MCF 10A (cell line): ENCODE data around the gene PALMD. TPM values are rescaled to one million over a fixed set of nuclear protein-coding genes. Genes with fewer than 3 reads are reported as not detected.

ENCODE experiments used
- BruUV-seq: library from RNA; stranded (reverse); fragments of 400-500 nt; replicated peaks from 2 replicates; lab custom pipeline; 2021; lab: Mats Ljungman, UMichigan
- CTCF ChIA-PET: fragments of 300-600 bp; sonication (Branson Sonifier 250); formaldehyde crosslinking; extraction: SDS; loops from one replicate; lab custom pipeline; 2021; ENCODE audit warnings: antibody characterized with exemption, inconsistent platforms; lab: Yijun Ruan, JAX
- POLR2A ChIA-PET: fragments of 300-600, 350-650 bp; sonication (Branson Sonifier 250); formaldehyde crosslinking; extraction: SDS; loops from one replicate; lab custom pipeline; 2020; ENCODE audit warnings: antibody characterized with exemption, inconsistent platforms; lab: Yijun Ruan, JAX
- DNase-seq: peaks from one replicate; pipeline ENCODE4 v3.0.0-alpha.2; 2018; ENCODE audit not compliant: unreplicated experiment
- H3K27ac Mint-ChIP-seq: one replicate; pipeline ENCODE4 v1.8.0; 2022; ENCODE audit warnings: mild to moderate bottlenecking, low read depth, mixed read lengths; ENCODE audit not compliant: unreplicated experiment
- H3K27me3 Mint-ChIP-seq: one replicate; pipeline ENCODE4 v1.8.0; 2022; ENCODE audit warnings: mixed read lengths; ENCODE audit not compliant: insufficient read depth, unreplicated experiment
- H3K36me3 Mint-ChIP-seq: one replicate; pipeline ENCODE4 v1.8.0; 2022; ENCODE audit warnings: mild to moderate bottlenecking, moderate library complexity, mixed read lengths; ENCODE audit not compliant: insufficient read depth, unreplicated experiment
- H3K4me1 Mint-ChIP-seq: one replicate; pipeline ENCODE4 v1.8.0; 2022; ENCODE audit warnings: mixed read lengths; ENCODE audit not compliant: insufficient read depth, unreplicated experiment
- H3K4me3 Mint-ChIP-seq: one replicate; pipeline ENCODE4 v1.8.0; 2022; ENCODE audit warnings: mild to moderate bottlenecking, moderate library complexity, mixed read lengths; ENCODE audit not compliant: unreplicated experiment
- H3K9me3 Mint-ChIP-seq: one replicate; pipeline ENCODE4 v1.8.0; 2022; ENCODE audit warnings: mixed read lengths; ENCODE audit not compliant: unreplicated experiment
- intact Hi-C: fragments of 100-400 bp; cut with micrococcal nuclease; formaldehyde crosslinking; loops from 2 replicates; pipeline ENCODE4 v1.14.1; 2022
- total RNA-seq: library from RNA; stranded (reverse); gene quantifications from 2 replicates; pipeline ENCODE4 v1.2.3, GENCODE V29; 2022
- TF ChIP-seq, protein P1 (sequence below): fragments of 200-600 bp; IDR thresholded peaks from one replicate; pipeline ENCODE4 v1.8.0; 2022; ENCODE audit warnings: antibody characterized with exemption, mild to moderate bottlenecking; ENCODE audit not compliant: unreplicated experiment

The PALMD gene
- total RNA-seq, 1 experiment from 2014 or later = 0.33 TPM

GRCh38 chr1:99696616-99697015 is 50.7 kb downstream of the PALMD start:
- ChIA-PET CTCF (interaction anchor here (1.0 kb wide), 1 partner anchor 11 kb away, joined by 3 read pairs; no protein-coding TSS in a partner anchor), POLR2A (interaction anchor here (0.5 kb wide), 1 partner anchor 30 kb away, joined by 3 read pairs; no protein-coding TSS in a partner anchor)
- intact Hi-C loops = no loop called here
- TF ChIP-seq, protein P1, sequence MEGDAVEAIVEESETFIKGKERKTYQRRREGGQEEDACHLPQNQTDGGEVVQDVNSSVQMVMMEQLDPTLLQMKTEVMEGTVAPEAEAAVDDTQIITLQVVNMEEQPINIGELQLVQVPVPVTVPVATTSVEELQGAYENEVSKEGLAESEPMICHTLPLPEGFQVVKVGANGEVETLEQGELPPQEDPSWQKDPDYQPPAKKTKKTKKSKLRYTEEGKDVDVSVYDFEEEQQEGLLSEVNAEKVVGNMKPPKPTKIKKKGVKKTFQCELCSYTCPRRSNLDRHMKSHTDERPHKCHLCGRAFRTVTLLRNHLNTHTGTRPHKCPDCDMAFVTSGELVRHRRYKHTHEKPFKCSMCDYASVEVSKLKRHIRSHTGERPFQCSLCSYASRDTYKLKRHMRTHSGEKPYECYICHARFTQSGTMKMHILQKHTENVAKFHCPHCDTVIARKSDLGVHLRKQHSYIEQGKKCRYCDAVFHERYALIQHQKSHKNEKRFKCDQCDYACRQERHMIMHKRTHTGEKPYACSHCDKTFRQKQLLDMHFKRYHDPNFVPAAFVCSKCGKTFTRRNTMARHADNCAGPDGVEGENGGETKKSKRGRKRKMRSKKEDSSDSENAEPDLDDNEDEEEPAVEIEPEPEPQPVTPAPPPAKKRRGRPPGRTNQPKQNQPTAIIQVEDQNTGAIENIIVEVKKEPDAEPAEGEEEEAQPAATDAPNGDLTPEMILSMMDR = no peak
- H3K9me3 Mint-ChIP-seq = no peaks in the 10 kb centered on the region
- no peaks in the 10 kb centered on the region for H3K36me3 Mint-ChIP-seq
- DNase-seq = no peak
- no peak overlapping the region for H3K4me3 Mint-ChIP-seq
- no TSS peak for BruUV-seq
- no peaks in the 10 kb centered on the region for H3K4me1 Mint-ChIP-seq
- no peak overlapping the region for H3K27ac Mint-ChIP-seq
- H3K27me3 Mint-ChIP-seq = no peaks in the 10 kb centered on the region

GRCh38 chr1:99697580-99697979 is 51.7 kb downstream of the PALMD start:
- Mint-ChIP-seq H3K27ac (no peak overlapping the region), H3K9me3 (no peaks in the 10 kb centered on the region), H3K4me1 (no peaks in the 10 kb centered on the region), H3K4me3 (no peak overlapping the region), H3K27me3 (no peaks in the 10 kb centered on the region), H3K36me3 (no peaks in the 10 kb centered on the region)
- no peak for DNase-seq
- TF ChIP-seq, protein P1 = no peak
- BruUV-seq = no TSS peak
- ChIA-PET POLR2A (no interaction called here), CTCF (interaction anchor here (0.6 to 1.0 kb wide), 4 partner anchors 10 to 909 kb away, joined by 3 to 5 read pairs (median 4); no protein-coding TSS in a partner anchor)
- intact Hi-C loops = no loop called here

DNA sequence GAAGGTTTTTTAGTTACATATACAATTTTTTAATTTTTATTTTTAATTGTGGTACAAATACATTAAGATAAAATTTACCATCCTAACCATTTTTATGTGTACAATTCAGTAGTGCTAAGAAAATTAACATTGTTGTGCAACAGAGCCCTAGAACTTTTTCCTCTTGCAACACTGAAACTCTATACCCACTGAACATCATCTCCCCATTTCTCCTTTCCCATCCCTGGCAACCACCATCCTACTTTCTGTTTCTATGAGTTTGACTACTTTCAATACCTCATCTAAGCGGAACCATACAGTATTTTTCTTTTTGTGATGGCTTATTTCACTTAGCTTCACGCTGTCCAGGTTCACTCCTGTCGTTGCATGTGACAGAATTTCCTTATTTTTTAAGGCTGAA is 54.1 kb downstream of the PALMD start:
- H3K4me3 Mint-ChIP-seq = no peak overlapping the region
- CTCF ChIA-PET = interaction anchor here (0.5 to 0.8 kb wide), 2 partner anchors 219 to 905 kb away, joined by 3 read pairs; no protein-coding TSS in a partner anchor
- no peaks in the 10 kb centered on the region for H3K4me1 Mint-ChIP-seq
- H3K27ac Mint-ChIP-seq = no peak overlapping the region
- peak; percentile 6 for DNase-seq
- TF ChIP-seq, protein P1 = no peak
- no peaks in the 10 kb centered on the region for H3K36me3 Mint-ChIP-seq
- H3K27me3 Mint-ChIP-seq = no peaks in the 10 kb centered on the region
- POLR2A ChIA-PET = no interaction called here
- BruUV-seq = no TSS peak
- intact Hi-C loops = loop anchor here (10.0 kb wide), 1 partner anchor 815 kb away; no protein-coding TSS in a partner anchor
- H3K9me3 Mint-ChIP-seq = no peaks in the 10 kb centered on the region

DNA sequence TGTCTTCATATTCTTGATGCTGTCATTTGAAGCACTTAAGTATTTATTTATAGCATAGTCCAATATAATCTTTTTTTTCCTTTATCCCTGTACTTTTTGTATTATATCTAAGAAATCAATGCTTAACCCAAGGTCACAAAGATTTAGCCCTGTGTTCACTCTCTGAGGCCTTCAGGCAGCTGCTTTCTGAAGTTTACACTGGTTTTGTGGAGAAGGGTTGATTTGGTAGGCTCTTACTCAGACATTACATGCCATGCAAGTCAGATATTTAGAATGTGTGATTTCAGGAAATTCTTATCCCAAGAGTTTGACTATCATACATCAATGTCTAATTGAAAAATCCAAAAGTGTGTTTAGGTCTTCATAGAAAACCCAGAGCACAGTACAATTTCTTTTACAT is 56.3 kb downstream of the PALMD start:
- intact Hi-C loops = loop anchor here (10.0 kb wide), 1 partner anchor 817 kb away; no protein-coding TSS in a partner anchor
- CTCF ChIA-PET = no interaction called here
- Mint-ChIP-seq H3K9me3 (no peaks in the 10 kb centered on the region), H3K4me1 (no peaks in the 10 kb centered on the region), H3K27me3 (no peaks in the 10 kb centered on the region), H3K27ac (no peak overlapping the region), H3K4me3 (no peak overlapping the region), H3K36me3 (no peaks in the 10 kb centered on the region)
- DNase-seq = no peak
- TF ChIP-seq, protein P1 = no peak
- no TSS peak for BruUV-seq
- POLR2A ChIA-PET = no interaction called here
